Measurements from ENCODE around the gene REPIN1. TPM values are rescaled to one million over a fixed set of nuclear protein-coding genes. Genes with fewer than 3 reads are reported as not detected.

Gene REPIN1
- total RNA-seq, 4 donors from 2014 or later: 28.9 to 75.4 (median 31.8) TPM

DNA sequence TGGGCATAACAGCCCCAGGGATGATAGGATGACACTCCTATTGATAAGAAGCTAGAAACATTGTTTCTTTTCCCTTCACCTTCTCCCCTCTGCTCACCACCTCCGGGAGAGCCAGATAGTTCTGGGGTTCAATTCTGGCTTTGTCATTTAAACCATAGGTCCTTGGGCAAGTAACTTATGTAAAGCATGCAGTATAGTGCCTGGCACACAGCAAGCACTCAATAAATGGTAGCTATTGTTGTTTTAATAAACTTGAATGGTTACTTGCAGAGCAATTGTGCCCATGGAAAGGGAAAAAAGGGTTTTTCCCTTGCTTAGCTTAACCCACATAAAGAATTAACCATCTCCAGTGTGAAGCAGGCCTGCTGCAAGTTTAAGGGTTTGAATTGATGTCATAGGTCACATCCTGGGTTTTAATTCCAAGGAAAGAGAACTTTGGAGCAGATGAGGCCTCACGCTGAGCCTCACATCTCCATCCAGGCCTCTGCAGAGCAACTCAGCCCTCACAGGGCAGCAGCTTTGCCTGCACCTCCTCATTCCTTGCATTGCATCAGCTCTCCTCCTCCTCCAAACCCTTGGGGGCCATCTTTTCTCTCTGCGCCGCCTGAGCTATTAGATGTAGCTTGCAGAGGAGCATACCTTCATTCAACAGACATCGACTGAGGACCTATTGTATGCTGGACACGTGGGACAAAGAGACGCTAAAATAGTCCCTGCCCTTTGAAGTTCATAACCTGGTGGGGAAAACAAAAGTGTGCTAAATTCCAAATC is 33.4 kb downstream of the REPIN1 start:
- TF ChIP-seq, protein P1, sequence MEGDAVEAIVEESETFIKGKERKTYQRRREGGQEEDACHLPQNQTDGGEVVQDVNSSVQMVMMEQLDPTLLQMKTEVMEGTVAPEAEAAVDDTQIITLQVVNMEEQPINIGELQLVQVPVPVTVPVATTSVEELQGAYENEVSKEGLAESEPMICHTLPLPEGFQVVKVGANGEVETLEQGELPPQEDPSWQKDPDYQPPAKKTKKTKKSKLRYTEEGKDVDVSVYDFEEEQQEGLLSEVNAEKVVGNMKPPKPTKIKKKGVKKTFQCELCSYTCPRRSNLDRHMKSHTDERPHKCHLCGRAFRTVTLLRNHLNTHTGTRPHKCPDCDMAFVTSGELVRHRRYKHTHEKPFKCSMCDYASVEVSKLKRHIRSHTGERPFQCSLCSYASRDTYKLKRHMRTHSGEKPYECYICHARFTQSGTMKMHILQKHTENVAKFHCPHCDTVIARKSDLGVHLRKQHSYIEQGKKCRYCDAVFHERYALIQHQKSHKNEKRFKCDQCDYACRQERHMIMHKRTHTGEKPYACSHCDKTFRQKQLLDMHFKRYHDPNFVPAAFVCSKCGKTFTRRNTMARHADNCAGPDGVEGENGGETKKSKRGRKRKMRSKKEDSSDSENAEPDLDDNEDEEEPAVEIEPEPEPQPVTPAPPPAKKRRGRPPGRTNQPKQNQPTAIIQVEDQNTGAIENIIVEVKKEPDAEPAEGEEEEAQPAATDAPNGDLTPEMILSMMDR (IDR thresholded peaks at IDR 0.05; ENCODE audit: low read depth): no peak

GRCh38 chr7:150402671-150403321 is 34.2 kb downstream of the REPIN1 start:
- TF ChIP-seq, protein P1 (IDR thresholded peaks at IDR 0.05; ENCODE audit: low read depth): no peak

GRCh38 chr7:150403376-150404171 is 35.0 kb downstream of the REPIN1 start:
- TF ChIP-seq, protein P1 (IDR thresholded peaks at IDR 0.05; ENCODE audit: low read depth): no peak

GRCh38 chr7:150404172-150404804 is 35.7 kb downstream of the REPIN1 start:
- TF ChIP-seq, protein P1 (IDR thresholded peaks at IDR 0.05; ENCODE audit: low read depth): no peak

DNA sequence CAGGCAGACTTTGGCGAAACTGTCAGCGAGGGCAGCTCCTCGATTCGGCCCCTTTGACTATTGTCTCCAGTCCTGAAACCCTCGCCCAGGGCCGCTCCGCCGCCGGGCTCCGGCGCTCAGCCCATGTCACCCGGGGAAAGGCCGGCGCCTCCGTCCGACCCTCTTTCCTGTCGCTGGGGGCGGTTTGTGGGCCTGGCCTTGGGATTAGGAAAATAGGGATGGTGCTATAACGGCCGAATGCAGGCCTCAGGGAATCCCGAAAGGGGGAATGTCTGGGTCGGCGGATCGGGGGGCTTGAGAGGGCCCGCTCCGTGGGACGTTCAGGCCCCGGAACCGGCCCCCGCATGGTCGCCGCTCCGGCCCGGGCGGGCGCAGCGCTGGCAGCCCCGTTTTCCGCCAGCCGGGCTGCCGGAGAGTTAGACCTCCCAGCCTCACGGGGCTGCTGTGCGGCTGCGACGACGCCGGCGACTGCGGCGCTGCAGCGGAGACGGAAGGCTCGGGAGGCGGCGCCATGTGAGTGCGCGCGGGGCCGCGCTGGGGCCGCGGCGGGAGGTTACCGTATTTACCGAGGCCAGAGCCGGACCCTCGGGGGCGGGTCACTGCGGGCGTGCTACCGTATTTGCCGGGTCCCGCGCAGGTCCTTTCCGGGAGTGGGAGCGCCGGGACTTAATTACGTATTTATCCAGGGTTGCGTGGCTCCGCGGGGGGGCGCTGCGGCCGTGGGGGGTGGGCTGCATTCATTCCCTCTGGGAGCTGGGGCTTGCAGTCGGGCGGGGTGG is 36.4 kb downstream of the REPIN1 start:
- TF ChIP-seq, protein P1 (IDR thresholded peaks at IDR 0.05; ENCODE audit: low read depth): no peak

DNA sequence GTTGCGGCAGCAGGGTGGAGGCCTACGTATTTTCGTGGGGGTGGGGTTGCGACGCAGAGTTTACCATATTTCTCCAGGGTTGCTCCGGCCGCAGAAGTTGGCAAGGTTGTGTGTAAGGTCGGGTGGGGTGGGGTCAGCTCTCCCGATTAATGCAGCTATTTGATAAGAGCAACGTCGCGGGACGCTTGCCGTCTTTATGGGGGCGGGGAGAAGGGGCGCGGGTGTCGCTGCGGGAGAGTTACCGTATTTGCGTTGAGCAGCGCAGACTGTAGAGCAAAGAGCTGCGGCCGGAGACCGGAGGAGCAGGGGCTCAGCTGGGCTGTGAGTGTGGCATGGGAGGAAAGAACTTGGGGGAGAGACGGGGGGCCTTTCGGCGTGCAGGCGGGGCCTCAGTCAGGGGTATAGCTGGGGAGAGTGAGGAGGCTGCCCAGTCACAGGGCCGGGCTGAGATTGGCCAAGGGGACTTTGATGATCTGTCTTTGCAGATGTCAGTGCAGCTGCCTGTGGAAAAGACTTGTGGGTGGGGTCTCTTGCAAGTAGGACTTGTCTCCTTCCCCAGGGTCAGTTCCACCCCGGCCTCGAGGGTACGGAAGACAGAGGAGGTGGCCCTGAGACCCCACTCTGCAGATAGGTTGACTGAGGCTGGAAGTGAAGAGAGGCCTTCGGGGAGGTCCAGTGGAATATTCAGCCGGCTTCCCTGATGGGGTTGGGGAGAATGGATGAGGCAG is 37.1 kb downstream of the REPIN1 start:
- TF ChIP-seq, protein P1 (IDR thresholded peaks at IDR 0.05; ENCODE audit: low read depth): no peak
